ENCODE results near the gene IQGAP1.
"Not testable (repeated sequence)": the region's sequence is repeated elsewhere in the genome, so short reads cannot be mapped to it uniquely, and the experiment has no call there.

IQGAP1 gene, protein sequence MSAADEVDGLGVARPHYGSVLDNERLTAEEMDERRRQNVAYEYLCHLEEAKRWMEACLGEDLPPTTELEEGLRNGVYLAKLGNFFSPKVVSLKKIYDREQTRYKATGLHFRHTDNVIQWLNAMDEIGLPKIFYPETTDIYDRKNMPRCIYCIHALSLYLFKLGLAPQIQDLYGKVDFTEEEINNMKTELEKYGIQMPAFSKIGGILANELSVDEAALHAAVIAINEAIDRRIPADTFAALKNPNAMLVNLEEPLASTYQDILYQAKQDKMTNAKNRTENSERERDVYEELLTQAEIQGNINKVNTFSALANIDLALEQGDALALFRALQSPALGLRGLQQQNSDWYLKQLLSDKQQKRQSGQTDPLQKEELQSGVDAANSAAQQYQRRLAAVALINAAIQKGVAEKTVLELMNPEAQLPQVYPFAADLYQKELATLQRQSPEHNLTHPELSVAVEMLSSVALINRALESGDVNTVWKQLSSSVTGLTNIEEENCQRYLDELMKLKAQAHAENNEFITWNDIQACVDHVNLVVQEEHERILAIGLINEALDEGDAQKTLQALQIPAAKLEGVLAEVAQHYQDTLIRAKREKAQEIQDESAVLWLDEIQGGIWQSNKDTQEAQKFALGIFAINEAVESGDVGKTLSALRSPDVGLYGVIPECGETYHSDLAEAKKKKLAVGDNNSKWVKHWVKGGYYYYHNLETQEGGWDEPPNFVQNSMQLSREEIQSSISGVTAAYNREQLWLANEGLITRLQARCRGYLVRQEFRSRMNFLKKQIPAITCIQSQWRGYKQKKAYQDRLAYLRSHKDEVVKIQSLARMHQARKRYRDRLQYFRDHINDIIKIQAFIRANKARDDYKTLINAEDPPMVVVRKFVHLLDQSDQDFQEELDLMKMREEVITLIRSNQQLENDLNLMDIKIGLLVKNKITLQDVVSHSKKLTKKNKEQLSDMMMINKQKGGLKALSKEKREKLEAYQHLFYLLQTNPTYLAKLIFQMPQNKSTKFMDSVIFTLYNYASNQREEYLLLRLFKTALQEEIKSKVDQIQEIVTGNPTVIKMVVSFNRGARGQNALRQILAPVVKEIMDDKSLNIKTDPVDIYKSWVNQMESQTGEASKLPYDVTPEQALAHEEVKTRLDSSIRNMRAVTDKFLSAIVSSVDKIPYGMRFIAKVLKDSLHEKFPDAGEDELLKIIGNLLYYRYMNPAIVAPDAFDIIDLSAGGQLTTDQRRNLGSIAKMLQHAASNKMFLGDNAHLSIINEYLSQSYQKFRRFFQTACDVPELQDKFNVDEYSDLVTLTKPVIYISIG (N-terminal part only)

GRCh38 chr15:90387534-90388461 lies at the start of gene IQGAP1:
IQGAP1 (plus strand) TSS chr15:90388242; CDS start chr15:90388342, 100 bp downstream.
- peak; percentile 68 for DNase-seq

DNA sequence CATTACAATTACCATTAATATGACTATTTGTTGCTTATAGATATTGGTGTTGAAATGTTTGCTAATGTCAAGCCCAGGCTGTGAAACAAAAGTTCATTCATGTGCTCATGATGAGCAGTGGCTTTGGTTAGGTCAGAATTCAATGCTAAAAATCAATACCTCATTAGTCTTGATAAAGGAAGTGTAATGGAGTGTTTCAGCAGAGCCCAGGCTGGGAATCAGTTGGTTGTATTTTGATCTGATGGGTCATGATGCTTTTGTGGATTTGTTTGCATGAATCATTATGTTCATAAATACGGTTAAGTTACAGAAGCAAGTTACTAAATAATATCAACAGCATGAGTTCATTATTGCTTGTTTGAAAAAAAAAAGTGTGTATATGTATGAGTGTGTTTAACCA lies 49.5 kb upstream of the IQGAP1 start:
- no peak for DNase-seq

- DNase-seq, result no peak
Measured at GRCh38 chr15:90340345-90340744, 47.7 kb upstream of the IQGAP1 start.

- no peak for DNase-seq
Measured at GRCh38 chr15:90343302-90343790, 44.7 kb upstream of the IQGAP1 start.

DNA sequence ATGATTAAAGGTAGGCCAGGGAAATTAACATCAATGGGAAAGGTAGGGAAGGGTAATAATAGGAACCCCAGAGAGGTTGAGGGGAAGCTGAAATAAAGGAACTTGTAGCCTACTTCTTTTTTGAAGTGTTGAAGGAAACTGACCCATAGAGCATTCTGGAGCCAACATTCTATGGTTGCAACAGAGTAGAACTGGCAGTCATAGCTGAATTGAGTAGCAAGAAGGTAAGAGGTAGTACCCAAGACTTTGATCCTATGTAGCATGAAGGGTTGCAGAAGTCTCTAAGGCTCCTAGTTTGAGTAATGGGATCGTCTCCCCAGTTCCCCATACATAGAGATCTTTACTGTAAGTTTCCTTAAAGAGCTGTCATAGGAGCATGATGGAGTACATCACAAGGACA lies 43.4 kb upstream of the IQGAP1 start:
- DNase-seq, result no peak

GRCh38 chr15:90345857-90346256 lies 42.2 kb upstream of the IQGAP1 start:
- no peak for DNase-seq

GRCh38 chr15:90347431-90348065 lies 40.5 kb upstream of the IQGAP1 start:
- DNase-seq, result not testable (repeated sequence)

DNA sequence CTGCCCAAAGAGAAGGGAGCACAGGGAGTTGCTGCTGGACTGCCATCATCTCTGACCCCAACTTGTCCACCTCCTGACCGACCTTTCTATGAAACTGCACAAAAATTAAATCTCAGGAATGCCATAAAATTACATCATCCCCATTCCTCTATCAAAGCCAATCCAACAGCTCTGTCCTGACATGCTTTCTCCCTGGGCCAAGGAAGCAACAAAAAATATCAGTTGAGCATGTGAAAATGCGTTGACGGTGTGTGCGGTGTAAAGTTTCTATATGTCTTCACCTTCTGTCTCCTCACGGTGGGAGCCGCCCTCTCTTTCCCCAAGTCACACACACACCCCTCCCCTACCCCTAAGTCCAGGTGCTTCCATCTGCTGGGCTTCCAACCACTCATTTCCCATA lies 39.6 kb upstream of the IQGAP1 start:
- no peak for DNase-seq

GRCh38 chr15:90349072-90349471 lies 39.0 kb upstream of the IQGAP1 start:
- no peak for DNase-seq

GRCh38 chr15:90349821-90350220 lies 38.2 kb upstream of the IQGAP1 start:
- DNase-seq, result no peak

DNA sequence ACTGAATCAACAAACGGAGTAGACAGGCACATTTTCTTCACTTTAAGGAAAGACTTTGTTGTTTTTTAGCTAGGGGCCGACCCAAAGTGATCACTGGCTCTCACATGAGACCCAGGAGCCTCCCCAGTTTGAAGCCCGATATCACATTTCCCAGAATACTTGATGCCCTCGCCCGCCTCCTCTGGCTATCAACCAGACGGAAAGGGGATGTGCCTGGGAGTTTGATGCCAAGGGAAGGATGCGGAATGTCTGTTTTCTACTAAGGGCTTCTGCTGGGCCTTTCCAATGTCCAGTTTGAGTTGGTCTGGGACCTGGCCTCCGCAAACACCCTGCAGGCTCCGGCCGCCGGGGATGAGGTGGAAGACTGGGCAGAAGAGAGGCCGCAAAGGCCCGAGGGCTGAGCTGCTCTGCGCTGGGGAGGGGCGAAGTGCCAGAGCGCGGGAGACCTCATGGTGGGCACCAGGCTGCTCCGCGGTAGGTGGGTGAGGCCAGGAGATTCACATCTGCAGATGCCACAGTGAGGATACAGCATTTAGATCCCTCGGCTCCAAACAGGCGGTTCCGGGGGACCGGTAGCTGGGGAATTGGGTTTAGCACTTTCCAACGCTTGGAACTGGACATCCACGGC lies 36.4 kb upstream of the IQGAP1 start:
- DNase-seq, result no peak

DNA sequence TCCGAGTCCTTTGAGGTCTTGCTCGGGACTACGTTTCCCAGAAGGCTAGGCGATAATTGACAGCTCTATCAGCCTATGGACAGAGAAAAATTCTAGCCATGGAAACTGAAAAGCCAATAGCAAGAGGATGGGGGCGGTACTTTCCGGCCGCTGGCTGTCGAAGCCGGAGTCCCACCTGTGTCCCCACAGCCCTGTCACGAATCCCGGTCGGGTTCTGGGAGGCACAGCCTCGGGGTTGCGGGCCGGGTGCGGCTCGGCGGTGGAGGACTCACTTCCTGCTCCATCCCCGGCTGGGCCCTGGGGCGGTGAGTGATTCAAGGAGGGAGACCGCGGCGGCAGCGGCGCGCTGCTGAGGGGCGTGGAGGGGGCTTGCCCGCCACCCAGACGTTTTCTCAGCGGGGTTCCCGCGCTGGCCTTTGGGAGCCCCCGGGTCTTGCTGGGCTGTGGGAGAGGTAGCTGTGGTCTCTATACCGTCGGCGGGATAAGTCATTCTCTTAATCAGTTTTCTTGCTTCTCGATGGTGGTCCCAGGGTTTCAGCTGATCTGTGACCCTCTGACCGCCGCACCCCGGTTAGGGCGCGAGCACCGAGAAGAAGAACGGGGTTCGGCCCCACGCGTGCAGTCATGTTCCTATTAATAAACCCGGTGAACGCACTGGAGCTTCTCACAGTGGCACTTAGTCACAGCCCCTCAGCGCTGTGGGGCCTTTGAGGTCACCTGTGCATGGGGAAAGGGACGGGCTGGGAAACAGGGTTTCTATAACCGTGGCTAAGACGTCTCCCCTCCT lies 35.7 kb upstream of the IQGAP1 start, which contains the start of gene ZNF774:
Gene ZNF774, plus strand, starts transcription at position 178 of the 787 bp plus-strand sequence. CDS start 2,377 bp downstream, outside the sequence.
- peak; percentile 72 for DNase-seq

DNA sequence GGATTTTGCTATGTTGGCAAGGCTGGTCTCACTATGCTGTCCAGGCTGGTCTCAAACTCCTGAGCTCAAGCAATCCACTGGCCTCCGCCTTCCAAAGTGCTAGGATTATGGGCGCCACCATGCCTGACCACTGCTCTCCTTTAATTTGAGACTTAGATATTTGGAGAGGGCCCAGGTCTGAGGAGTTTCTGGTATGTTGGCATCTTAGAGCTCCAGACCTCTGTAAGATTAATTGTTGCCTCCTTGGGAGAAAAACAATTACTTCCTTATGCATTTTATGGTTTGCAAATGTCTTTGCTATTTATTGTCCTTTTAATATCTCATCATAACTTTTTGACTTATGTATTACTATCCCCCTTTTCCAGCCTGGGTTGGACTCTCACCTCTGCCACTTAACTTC lies 33.1 kb upstream of the IQGAP1 start:
- DNase-seq, result no peak

- no peak for DNase-seq
Measured at GRCh38 chr15:90358124-90359033, 29.7 kb upstream of the IQGAP1 start.

GRCh38 chr15:90360746-90361145 lies 27.3 kb upstream of the IQGAP1 start:
- peak; percentile 77 for DNase-seq

GRCh38 chr15:90362936-90363212 lies 25.2 kb upstream of the IQGAP1 start:
- DNase-seq, result no peak

GRCh38 chr15:90364251-90364650 lies 23.8 kb upstream of the IQGAP1 start:
- no peak for DNase-seq

DNA sequence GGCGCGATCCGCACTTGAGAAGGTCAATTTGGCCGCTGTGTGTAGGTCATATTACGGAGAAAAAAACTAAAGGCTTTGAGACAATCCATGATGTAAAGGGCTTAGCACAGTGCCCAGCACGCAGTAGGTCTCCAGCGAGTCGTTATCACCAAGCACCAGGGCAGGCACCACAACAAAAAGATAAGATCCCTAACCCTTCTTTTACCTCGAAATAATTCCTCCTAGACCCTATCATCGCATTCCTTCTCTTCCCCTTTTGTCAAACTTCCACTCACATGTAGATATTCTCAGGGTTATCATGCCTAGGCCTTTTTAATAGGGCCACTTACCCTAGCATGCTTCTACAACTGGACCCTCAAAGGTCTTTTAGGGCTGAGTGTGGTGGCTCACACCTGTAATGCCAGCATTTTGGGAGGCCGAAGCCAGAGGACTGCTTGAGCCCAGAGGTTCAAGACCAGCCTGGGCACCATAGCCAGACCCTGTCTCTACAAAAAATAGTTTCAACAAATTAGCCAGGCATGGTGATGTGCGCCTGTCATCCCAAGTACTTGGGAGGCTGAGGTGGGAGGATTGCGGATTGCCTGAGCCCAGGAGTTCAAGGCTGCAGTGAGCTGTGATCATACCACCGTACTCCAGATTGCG lies 22.5 kb upstream of the IQGAP1 start:
- no peak for DNase-seq

Measured in DMS79 (cell line).